HG03159 (cell line): Measurements from ENCODE around the gene TMEM8B.

Experiments
- ATAC-seq: cut with Tn5 transposase; IDR thresholded peaks from one replicate; pipeline ENCODE4 v1.9.1; 2021; ENCODE audit warnings: mild to moderate bottlenecking, moderate library complexity; ENCODE audit not compliant: unreplicated experiment

The TMEM8B gene

GRCh38 chr9:35836595-35836994, 7.6 kb downstream of the TMEM8B start:
- ATAC-seq, result no peak

DNA sequence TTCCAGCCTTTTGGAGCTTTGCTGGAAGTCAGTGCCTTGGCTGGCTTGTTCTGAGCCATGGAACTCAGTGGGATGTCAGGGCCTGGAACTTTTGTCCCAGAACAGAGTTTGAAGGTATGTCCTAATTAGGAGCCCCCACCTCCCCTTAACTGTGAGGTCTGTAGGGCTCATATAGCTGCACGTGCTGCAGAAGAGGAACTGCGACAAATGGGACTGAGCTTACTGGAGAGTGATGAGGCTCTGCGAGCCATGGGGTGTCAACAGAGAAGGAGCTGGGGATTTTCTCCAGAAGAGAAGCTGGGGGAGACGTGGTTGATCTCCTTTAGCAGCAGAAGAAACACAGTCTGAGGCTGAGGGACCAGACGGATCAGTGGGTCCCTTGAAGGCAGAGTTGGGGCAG, 10.9 kb downstream of the TMEM8B start:
- no peak for ATAC-seq

DNA sequence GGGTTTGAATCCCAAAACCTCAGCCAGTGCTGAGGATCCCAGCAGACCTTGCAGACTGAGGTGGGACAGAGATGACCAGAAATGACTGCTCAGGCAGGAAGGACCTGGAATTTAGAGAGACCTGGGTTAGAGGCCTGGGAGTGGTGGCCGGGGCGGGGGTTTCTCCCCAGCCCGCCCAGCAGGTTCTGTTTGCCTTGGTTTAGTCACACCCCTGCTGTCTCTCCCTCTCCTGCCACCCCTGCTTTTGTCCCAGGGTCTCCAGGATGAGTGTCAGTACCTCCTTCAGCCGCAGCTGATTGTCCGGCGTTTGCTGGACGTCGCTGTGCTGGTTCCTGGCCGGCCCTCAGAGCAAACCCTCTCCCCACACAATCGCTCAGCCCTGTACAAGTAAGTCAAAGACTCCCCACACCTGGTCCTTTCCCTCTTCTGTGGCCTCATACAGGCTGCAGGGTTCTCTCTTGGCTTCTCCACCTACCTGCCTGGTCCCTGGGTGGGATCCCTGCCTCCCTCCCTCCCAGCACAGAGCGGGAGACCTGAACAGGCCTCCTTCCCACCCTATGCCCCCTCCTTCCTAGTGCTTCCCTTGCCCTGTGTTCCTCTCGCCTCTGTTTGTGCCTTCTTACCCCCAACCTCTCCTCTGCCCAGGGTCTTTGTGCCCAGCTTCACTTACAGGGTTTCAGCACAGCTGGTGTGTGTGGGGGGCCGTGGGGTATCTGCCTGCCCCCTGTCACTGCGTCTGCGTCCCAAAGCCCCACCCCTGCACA, 12.0 kb downstream of the TMEM8B start:
- ATAC-seq, result no peak

DNA sequence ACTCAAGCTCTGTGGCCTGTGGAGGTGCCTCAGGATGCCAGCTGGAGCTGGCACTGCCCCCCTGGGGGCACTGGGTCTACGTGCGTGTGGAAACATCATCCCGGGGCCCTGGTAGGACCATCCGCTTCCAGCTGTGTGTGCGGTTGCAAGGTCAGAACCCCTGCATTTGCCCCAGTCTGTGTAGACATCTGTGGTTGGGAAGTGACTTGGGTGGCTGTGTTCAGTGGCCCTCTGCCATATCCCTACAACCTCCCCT, 12.5 kb downstream of the TMEM8B start:
- ATAC-seq, result no peak

- ATAC-seq, result no peak
Observed at GRCh38 chr9:35842020-35842745, 13.2 kb downstream of the TMEM8B start.

DNA sequence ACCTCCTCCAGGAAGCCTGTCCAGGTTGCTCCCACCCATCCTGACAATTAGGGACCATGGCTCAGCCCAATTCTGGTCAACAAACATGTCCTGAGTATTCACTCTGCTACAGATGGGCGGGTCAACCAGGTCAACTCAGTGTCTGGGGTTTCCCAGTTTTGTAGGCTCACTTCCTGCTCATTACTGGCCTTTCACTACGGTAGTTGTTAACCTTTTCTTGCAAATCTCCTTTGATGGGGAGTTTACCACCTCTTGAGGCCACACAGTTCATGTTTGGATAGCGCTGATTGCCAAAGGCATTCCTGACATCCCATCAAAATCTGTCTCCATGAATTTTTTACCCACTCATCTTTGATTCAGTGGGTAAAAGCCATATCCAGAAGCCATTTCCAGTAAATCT, 13.8 kb downstream of the TMEM8B start:
- ATAC-seq, result peak; percentile 53

DNA sequence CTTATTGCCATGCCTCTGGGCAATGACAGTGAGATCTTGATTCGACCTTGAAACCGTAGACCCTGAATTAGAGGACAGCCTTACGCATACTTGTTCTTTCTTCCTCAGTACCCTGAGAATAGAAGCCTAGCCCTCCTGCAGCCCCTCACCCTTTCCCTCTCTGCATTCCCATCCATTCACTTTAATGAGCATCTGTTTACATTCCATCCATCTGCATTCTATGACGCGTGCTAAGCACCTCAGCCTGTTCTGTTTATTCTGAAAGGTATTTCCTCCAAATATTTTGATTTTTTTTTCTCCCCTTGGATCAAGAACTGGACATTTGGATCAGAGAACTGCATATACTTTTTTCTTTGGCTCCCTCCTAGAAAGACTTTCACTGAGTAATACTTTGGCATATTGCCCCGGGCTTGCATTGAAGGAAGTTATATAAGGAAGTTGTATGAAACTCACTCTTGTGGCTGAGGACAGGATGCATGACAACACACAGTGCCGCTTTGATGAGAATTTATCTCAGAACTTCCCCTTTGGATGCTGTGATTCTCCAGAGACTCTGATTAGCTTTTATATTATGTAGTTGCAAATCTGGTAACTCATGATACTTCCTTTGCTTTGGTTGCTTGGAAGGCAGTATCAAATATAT, 15.7 kb downstream of the TMEM8B start:
- ATAC-seq, result no peak

DNA sequence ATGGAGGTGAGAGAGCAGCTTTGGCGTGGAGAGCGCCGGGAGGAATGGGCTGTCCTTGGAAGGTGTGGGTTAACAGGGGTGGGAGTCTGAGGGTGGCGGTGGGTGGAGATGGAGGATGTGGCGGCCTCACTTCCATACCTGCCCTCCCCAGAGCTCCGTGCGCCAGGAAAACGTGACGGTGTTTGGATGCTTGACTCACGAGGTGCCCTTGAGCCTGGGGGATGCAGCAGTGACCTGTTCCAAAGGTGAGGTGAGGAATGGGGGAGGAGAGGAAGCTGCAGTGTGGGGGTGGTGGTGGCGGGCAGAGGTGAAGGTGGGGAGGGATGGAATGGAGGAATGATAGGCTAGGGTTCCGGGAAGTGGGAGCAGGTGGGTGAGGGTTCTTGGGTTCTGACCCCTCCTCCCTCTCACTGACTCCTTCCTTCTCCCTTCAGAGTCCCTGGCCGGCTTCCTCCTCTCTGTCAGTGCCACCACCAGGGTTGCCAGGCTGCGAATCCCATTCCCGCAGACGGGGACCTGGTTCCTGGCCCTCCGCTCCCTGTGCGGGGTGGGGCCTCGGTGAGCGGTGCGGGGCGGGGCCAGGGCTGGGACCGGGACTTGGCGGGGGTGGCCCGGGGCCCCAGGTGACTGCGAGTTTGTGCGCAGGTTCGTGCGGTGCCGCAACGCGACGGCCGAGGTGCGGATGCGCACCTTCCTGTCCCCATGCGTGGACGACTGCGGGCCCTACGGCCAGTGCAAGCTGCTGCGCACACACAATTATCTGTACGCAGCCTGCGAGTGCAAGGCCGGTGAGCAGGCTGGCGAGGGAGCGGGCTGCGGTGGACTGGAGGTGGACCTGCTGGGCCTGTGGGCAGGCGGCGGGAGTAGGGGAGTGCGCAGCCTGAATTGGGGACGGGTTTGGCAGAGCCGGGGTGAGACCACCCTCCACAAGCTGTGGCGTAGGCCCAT, 17.1 kb downstream of the TMEM8B start:
- ATAC-seq, result no peak

DNA sequence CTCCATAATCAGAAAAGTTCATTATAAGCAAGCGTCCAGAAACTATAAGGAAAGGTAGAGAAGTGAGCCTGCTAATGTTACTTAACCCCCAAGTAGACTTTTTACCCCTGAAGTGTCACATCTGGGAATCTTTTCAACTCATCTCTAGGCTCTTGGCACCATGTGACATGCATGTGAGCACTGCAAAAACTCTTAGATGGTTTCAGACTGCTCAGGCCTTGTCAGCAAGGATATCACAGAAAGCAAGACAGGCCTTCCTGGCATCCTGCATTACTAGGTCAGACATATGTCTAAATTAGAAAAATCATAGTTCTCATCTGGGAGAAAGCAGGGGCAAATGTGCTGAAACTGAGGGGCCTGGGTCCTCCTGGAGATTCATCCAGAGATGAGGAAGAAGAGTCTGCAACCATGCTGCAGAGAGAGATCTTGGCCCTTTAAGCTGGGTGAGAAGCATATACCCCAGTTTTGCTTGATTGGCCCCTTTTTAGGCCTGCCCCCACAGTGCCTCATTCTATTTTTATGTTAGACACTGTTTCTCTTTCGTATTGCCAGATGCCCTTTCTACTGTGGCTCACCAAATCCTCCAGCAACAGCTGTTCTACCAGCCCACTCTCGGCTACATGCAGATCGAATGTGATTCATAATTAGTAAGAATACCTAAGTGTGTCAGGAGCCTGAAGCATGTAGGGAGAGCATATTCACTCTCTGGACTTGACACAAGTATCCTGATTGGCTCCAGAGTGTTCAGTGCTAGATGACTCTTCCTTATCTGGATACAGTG, 19.0 kb downstream of the TMEM8B start:
- peak; percentile 79 for ATAC-seq

GRCh38 chr9:35852267-35852815, 23.3 kb downstream of the TMEM8B start:
- no peak for ATAC-seq

DNA sequence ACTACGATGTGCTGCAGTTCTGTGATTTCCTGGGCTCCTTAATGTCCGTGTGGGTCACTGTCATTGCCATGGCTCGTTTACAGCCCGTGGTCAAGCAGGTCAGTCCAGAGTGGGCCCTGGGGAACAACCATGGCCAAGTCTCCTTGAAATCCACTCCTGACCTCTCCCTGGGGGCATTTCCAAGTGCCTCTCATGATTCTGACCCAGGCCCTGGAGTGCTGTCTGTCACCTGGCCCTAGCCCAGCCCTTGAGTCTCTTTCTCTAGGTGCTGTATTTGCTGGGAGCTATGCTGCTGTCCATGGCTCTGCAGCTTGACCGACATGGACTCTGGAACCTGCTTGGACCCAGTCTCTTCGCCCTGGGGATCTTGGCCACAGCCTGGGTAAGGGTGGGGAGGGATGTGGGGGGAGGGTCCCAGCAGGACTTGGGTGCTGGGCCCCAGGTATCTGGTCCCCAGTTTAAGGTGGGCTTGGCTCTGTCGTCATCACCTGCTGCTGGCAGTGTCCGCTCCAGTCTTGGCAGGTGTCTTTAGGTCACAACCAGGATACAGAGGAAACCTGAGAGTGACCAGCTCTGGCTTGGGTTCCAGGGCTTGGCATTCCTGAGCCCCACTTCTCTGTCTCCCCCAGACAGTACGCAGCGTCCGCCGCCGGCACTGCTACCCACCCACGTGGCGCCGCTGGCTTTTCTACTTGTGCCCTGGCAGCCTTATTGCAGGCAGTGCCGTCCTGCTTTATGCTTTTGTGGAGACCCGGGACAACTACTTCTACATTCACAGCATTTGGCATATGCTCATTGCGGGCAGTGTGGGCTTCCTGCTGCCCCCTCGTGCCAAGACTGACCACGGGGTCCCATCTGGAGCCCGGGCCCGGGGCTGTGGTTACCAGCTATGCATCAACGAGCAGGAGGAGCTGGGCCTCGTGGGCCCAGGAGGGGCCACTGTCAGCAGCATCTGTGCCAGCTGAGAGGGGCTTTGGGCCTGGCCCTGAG, 24.1 kb downstream of the TMEM8B start:
- ATAC-seq, result no peak

DNA sequence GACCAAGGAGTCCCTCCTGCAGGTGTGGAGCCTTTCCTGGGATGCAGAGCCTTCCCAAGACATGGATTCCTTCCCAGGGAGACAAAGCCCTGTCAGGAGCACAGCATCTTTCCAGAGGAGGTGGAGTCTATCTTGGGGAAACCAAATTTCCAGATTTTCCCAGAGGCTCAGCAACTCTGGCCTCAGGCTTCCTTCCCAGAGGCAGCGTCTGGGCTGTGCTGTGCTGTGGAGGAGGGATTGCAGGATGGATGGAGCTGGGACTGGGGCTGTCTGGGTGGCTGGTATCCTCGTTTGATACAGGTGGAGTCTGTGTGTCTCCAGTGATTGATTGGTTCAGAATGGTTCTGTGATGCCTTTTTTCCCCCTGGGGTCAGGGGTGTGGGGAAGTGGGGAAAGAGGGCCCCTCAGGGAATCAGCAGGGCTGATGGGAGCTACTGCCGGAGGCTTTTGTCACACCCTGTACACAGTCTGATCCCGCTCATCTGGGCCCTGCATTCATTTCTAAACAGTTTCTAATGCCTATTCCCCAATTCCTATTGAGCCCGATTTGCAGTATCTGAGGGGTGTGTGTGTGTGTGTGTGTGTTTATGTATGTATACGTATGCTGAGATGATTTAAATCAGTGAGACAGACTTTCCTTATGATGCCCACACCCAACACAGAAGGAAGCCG, 25.2 kb downstream of the TMEM8B start:
- ATAC-seq, result no peak

DNA sequence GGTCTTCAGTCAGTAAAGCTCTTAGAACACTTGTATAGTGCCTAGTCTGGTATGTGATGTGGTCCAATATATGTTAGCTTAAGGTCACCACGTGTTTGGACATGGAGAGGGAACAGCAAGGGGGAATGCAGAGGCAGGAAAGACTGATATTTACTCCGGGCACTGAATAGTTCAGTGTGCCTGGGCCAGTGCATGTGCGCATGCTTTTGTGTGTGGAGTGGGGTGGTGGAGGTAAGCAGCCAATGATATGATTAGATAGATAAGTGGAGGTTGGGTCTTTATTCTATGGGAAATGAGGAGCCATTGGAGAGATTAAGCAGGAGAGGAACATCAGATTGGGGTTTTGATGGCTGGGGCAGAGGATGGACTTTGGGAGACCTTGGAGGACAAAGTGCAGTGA, 27.2 kb downstream of the TMEM8B start:
- no peak for ATAC-seq

- no peak for ATAC-seq
Observed at GRCh38 chr9:35856882-35857281, 27.9 kb downstream of the TMEM8B start.

DNA sequence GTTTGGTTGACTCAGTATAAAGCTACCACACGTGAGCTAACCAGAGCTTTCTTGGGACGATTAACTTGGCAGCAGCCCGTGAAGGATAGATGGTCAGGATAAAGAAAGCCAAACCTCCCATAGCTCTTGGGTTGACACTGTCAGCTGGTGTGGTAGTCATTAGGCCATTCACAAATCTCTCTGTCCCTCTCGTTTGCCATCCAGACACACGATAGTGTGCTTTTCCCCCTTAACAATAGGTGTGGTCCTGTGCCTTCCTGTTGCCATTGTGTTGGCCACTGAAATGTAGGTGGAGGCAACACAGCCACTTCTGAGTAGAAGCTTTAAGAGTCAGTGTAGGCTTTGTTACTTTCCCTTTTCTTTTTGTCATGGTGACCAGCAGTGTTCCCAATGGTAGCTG, 29.4 kb downstream of the TMEM8B start:
- ATAC-seq, result no peak

- no peak for ATAC-seq
Observed at GRCh38 chr9:35859310-35859989, 30.4 kb downstream of the TMEM8B start.

DNA sequence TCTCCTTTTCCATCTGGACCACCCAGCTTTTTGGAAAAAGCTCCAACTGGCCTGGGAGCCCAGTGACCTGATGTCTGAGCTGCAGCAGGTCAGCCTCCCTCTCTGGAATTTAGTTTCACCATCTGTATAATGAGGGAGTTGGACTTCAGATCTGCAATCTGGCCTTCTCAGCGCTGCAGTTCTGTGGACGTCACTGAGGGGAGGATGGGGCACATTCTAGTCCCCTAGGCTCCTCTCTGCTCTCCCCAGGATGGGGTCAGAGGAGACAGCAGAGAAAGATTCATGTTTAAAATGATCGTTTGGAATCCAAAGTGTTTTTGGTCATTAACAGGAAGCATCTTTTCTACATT, 30.9 kb downstream of the TMEM8B start:
- ATAC-seq, result no peak
